Suprapubic skin (tissue), 3 donors: ENCODE data around the gene ALMS1.

Source experiments
- POLR2A ChIP-seq, 2 donors: fragments of 450-650 bp; IDR thresholded peaks; one replicate each; pipeline ENCODE4 v1.6.1; 2017; ENCODE audit warnings: antibody characterized with exemption in 2 of 2, mild to moderate bottlenecking in 2 of 2, moderate library complexity in 2 of 2
- TF ChIP-seq, protein P1 (sequence below), 2 donors: fragments of 200-600 bp in 1 of 2; fragments of 450-650 bp in 1 of 2; sonication (generic) in 1 of 2; IDR thresholded peaks; one replicate each; pipeline ENCODE4 v1.5.1; 2016 to 2019; ENCODE audit warnings: antibody characterized with exemption in 2 of 2, mild to moderate bottlenecking in 1 of 2, moderate library complexity in 1 of 2

DNA sequence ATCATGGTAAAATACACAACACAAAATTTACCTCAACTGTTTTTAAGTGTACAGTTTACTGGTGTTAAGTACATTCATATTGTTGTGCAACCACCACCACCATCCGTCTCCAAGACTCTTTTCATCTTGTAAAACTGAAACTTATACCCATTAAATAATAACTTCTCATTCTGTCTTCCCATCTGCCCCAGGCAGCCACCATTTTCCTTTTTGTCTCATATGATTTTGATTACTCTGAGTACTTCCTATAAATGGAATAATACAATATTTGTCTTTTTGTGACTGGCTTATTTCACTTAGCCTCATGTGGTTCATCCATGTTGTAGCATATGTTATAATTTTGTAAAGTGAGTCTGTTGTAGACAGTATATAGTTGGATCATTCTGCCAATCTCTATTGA, 82.7 kb downstream of the ALMS1 start:
- no peak for TF ChIP-seq POLR2A (IDR thresholded peaks at IDR 0.05)
- TF ChIP-seq, protein P1, sequence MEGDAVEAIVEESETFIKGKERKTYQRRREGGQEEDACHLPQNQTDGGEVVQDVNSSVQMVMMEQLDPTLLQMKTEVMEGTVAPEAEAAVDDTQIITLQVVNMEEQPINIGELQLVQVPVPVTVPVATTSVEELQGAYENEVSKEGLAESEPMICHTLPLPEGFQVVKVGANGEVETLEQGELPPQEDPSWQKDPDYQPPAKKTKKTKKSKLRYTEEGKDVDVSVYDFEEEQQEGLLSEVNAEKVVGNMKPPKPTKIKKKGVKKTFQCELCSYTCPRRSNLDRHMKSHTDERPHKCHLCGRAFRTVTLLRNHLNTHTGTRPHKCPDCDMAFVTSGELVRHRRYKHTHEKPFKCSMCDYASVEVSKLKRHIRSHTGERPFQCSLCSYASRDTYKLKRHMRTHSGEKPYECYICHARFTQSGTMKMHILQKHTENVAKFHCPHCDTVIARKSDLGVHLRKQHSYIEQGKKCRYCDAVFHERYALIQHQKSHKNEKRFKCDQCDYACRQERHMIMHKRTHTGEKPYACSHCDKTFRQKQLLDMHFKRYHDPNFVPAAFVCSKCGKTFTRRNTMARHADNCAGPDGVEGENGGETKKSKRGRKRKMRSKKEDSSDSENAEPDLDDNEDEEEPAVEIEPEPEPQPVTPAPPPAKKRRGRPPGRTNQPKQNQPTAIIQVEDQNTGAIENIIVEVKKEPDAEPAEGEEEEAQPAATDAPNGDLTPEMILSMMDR (IDR thresholded peaks at IDR 0.05): no peak
